ENCODE data around the gene CDC42BPB.

DNA sequence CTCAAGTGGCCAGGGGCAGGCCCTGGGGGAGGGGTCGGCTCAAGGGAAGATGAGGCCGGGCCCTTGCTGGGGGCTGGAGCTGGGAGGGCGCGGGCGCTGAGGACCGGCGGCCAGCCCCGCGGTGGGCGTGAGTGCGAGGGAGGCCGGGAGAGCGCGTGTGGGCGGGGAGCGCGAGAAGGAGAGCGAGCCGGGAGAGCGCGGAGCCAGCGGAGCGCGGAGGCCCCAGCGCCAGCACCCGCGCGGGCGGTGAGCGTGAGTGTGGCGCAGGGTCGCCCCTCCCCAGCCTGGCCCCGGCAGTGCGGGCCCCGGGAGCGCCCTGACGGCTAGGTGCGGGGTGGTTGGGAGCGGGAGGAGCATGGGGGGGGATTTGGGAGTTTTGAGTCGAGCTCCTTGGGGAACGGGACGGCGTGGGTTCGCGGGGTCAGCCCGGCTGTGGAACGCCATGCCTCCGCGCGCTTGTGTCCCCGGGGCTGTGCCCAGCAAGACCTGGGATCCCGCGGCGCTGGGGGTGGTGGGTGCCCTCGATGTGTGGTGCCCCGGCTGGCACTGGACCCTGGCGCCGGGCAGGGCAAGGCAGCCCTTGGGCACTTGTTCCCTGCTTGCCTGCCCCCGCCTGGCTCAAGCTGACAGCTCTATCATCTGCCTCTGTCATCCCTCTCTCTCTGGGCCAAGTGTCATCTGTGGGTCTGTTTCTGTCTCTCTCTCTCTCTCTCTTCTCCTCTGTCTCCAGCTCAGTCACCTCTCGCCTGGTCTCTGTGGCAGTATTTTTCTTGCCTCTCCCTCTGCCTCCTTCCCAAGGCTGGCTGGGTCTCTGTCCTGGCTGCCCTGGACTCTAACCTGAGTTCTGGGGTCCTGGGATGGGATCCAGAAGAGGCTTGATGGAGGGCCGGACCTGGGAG is 26.9 kb upstream of the CDC42BPB start, which contains the start of gene LBHD2:
- TF ChIP-seq POLR2A (IDR thresholded peaks at IDR 0.05) = no peak
- no peak for TF ChIP-seq CTCF (IDR thresholded peaks at IDR 0.05)

Data from breast epithelium (tissue), 3 donors.